ENCODE data around the gene CPM. TPM values are rescaled to one million over a fixed set of nuclear protein-coding genes. Genes with fewer than 3 reads are reported as not detected.
"Not testable (repeated sequence)": the region's sequence is repeated elsewhere in the genome, so short reads cannot be mapped to it uniquely, and the experiment has no call there.

Gene CPM
- total RNA-seq, 6 experiments from 2014 or later: 1.4 to 3.0 (median 2.3) TPM

DNA sequence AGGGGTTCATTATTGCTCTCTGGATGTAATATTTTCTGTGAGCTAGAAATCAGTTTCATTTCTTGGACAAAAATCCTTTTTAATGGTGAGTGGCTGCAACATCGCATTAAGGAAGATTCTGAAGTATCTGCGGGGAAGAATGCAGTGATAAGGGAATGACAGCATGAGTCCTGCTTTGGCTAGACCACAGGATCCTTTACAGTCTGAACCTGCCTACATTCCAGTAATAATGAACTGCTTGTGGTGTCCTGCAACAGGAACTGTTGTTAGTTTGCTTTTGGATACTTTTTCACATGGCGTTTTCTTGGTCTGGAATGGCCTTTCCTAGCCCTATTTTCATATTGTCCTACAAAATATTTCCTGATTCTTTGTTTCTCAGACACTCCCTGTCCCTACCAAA is 109.3 kb downstream of the CPM start:
- DNase-seq: no peak

DNA sequence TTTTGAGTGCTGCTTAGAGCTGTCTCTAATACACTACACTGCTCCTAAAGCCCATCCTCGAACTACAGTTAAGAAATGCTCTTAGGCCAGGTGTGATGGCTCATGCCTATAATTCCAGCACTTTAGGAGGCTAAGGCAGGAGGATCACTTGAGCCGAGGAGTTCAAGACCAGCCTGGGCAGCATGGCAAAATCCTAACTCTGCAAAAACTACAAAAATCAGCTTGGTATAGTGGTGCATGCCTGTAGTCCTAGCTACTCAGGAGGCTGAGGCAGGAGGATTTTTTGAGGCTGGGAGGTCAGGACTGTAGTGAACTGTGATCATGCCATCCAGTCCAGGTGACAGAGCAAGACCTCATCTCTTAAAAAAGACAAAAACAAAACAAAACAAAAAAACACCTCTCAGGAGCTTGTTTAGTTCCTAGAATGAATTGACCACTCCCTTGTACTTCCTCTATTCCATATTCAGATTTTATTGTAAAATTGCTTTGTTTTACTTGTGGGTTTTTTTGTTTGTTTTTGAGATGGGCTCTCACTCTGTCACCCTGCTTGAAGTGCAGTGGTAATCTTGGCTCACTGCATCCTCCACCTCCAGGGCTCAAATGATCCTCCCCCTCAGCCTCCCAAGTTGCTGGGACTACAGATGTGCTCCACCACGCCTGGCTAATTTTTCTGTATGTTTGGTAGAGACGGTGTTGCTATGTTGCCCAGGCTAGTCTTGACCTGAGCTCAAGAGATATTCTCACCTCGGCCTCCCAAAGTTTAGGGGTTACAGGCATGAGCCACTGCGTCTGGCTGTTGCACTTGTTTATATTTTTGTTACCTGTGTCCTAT is 111.4 kb downstream of the CPM start:
- H3K4me1 Mint-ChIP-seq (ENCODE audit: low read depth): peaks cover 53% of the 10 kb centered on the region

More for the DNA sequence above, 109.3 kb downstream of the CPM start:
- peak overlapping the region; percentile 57 for H3K27ac Mint-ChIP-seq
- peaks cover 57% of the 10 kb centered on the region for H3K36me3 Mint-ChIP-seq (ENCODE audit: low read depth)
- peaks cover 10% of the 10 kb centered on the region for H3K27me3 Mint-ChIP-seq (ENCODE audit: insufficient read depth)
- peaks cover 58% of the 10 kb centered on the region for H3K4me1 Mint-ChIP-seq (ENCODE audit: low read depth)
- no peak for TF ChIP-seq CTCF (IDR thresholded peaks at IDR 0.05)
- H3K4me3 Mint-ChIP-seq: no peak overlapping the region; the same call in 1 of the 2 replicates
- H3K9me3 Mint-ChIP-seq: no peaks in the 10 kb centered on the region

GRCh38 chr12:68819481-68819880 is 113.5 kb downstream of the CPM start:
- H3K36me3 Mint-ChIP-seq (ENCODE audit: low read depth): peaks cover 61% of the 10 kb centered on the region
- H3K4me1 Mint-ChIP-seq (ENCODE audit: low read depth): peaks cover 54% of the 10 kb centered on the region
- not testable (repeated sequence) for H3K27me3 Mint-ChIP-seq (ENCODE audit: insufficient read depth); H3K4me3 Mint-ChIP-seq; H3K9me3 Mint-ChIP-seq; DNase-seq
- 0 out of 2 replicates have a peak overlapping the region, but pooled peaks have one; percentile 52 for H3K27ac Mint-ChIP-seq

More for the DNA sequence above, 111.4 kb downstream of the CPM start:
- peak overlapping the region; percentile 66 for H3K27ac Mint-ChIP-seq
- TF ChIP-seq CTCF (IDR thresholded peaks at IDR 0.05): no peak
- H3K27me3 Mint-ChIP-seq (ENCODE audit: insufficient read depth): peaks cover 3% of the 10 kb centered on the region
- peaks cover 59% of the 10 kb centered on the region for H3K36me3 Mint-ChIP-seq (ENCODE audit: low read depth)
- DNase-seq: no peak
- no peaks in the 10 kb centered on the region for H3K9me3 Mint-ChIP-seq
- peak overlapping the region; percentile 16; the same call in 1 of the 2 replicates for H3K4me3 Mint-ChIP-seq

- H3K9me3 Mint-ChIP-seq: peaks cover 4% of the 10 kb centered on the region
- TF ChIP-seq CTCF (IDR thresholded peaks at IDR 0.05): no peak
- peaks cover 3% of the 10 kb centered on the region for H3K27me3 Mint-ChIP-seq (ENCODE audit: insufficient read depth)
- no peak for DNase-seq
- H3K27ac Mint-ChIP-seq: 0 out of 2 replicates have a peak overlapping the region, but pooled peaks have one; percentile 19
- peaks cover 66% of the 10 kb centered on the region for H3K36me3 Mint-ChIP-seq (ENCODE audit: low read depth)
- H3K4me3 Mint-ChIP-seq: peak overlapping the region; percentile 4; the same call in 1 of the 2 replicates
- H3K4me1 Mint-ChIP-seq (ENCODE audit: low read depth): peaks cover 53% of the 10 kb centered on the region
Observed at GRCh38 chr12:68815928-68816800, 116.8 kb downstream of the CPM start.

GRCh38 chr12:68815232-68815927 is 117.6 kb downstream of the CPM start:
- H3K27ac Mint-ChIP-seq: peak overlapping the region; percentile 26
- no peak for TF ChIP-seq CTCF (IDR thresholded peaks at IDR 0.05)
- peaks cover 11% of the 10 kb centered on the region for H3K9me3 Mint-ChIP-seq
- no peak for DNase-seq
- H3K4me3 Mint-ChIP-seq: peak overlapping the region; percentile 11; the same call in 1 of the 2 replicates
- H3K27me3 Mint-ChIP-seq (ENCODE audit: insufficient read depth): peaks cover 6% of the 10 kb centered on the region
- peaks cover 65% of the 10 kb centered on the region for H3K36me3 Mint-ChIP-seq (ENCODE audit: low read depth)
- H3K4me1 Mint-ChIP-seq (ENCODE audit: low read depth): peaks cover 54% of the 10 kb centered on the region
